Neural progenitor cell (in vitro differentiated cells): ENCODE measurements around the gene CYBC1. TPM values are rescaled to one million over a fixed set of nuclear protein-coding genes. Genes with fewer than 3 reads are reported as not detected.

Experiments used
- DNase-seq: peaks from one replicate; pipeline ENCODE4 v3.0.0-alpha.2; 2016; ENCODE audit warnings: low spot score
- H2AFZ ChIP-seq: fragments of 200-600 bp; sonication (generic); replicated peaks from 2 replicates; pipeline ENCODE4 v1.6.1; 2016; ENCODE audit warnings: antibody characterized with exemption
- H3F3A ChIP-seq: fragments of 200-600 bp; sonication (generic); 2 replicates; pipeline ENCODE4 v1.6.1; 2016; ENCODE audit warnings: antibody characterized with exemption, low read depth
- H3K27ac ChIP-seq: fragments of 200-600 bp; sonication (generic); 2 replicates; pipeline ENCODE4 v1.5.1; 2016; ENCODE audit warnings: mild to moderate bottlenecking
- H3K27me3 ChIP-seq: fragments of 200-600 bp; sonication (generic); 2 replicates; pipeline ENCODE4 v1.6.1; 2016; ENCODE audit warnings: mild to moderate bottlenecking, moderate library complexity
- H3K36me3 ChIP-seq: fragments of 200-600 bp; sonication (generic); 2 replicates; pipeline ENCODE4 v1.5.1; 2016
- H3K4me1 ChIP-seq: fragments of 200-600 bp; sonication (generic); 2 replicates; pipeline ENCODE4 v1.6.1; 2016; ENCODE audit warnings: mixed run types
- H3K4me2 ChIP-seq: fragments of 200-600 bp; sonication (generic); 2 replicates; pipeline ENCODE4 v1.6.1; 2016
- H3K4me3 ChIP-seq: fragments of 200-600 bp; sonication (generic); 2 replicates; pipeline ENCODE4 v1.5.1; 2016
- H3K79me2 ChIP-seq: fragments of 200-600 bp; sonication (generic); 2 replicates; pipeline ENCODE4 v1.6.1; 2016; ENCODE audit warnings: low read depth
- H3K9ac ChIP-seq: fragments of 200-600 bp; sonication (generic); 2 replicates; pipeline ENCODE4 v1.6.1; 2016
- H3K9me3 ChIP-seq: fragments of 200-600 bp; sonication (generic); 2 replicates; pipeline ENCODE4 v1.5.1; 2016; ENCODE audit warnings: low read depth
- H4K20me1 ChIP-seq: fragments of 200-600 bp; sonication (generic); 2 replicates; pipeline ENCODE4 v1.6.1; 2016; ENCODE audit warnings: low read depth
- H3K27ac Mint-ChIP-seq: 3 replicates; pipeline ENCODE4 v1.8.0; 2021; ENCODE audit warnings: mixed read lengths
- H3K27me3 Mint-ChIP-seq: 2 replicates; pipeline ENCODE4 v1.8.0; 2022; ENCODE audit warnings: low read depth, mild to moderate bottlenecking, inconsistent platforms, moderate library complexity, mixed read lengths; ENCODE audit not compliant: insufficient read depth
- H3K36me3 Mint-ChIP-seq: 3 replicates; pipeline ENCODE4 v1.8.0; 2021; ENCODE audit warnings: mixed read lengths
- H3K4me1 Mint-ChIP-seq: 3 replicates; pipeline ENCODE4 v1.8.0; 2021; ENCODE audit warnings: mixed read lengths
- H3K4me3 Mint-ChIP-seq: 3 replicates; pipeline ENCODE4 v1.8.0; 2021; ENCODE audit warnings: mild to moderate bottlenecking, moderate library complexity, mixed read lengths
- H3K9me3 Mint-ChIP-seq: 3 replicates; pipeline ENCODE4 v1.8.0; 2020; ENCODE audit warnings: mixed read lengths
- CTCF ChIP-seq: fragments of 200-600 bp; sonication (generic); IDR thresholded peaks from 2 replicates; pipeline ENCODE4 v1.5.1; 2017; ENCODE audit warnings: antibody characterized with exemption, mild to moderate bottlenecking
- EZH2 ChIP-seq: fragments of 200-600 bp; sonication (generic); IDR thresholded peaks from 2 replicates; pipeline ENCODE4 v1.6.1; 2017; ENCODE audit warnings: antibody characterized with exemption, mild to moderate bottlenecking, moderate library complexity
- EZH2phosphoT487 ChIP-seq: fragments of 200-600 bp; sonication (generic); IDR thresholded peaks from 2 replicates; pipeline ENCODE4 v1.6.1; 2017; ENCODE audit warnings: antibody characterized with exemption
- total RNA-seq: library from RNA; depleted of rRNA; stranded (reverse); fragments of >200 nt; gene quantifications from 2 replicates; pipeline ENCODE4 v1.2.3, GENCODE V29; 2015; ENCODE audit warnings: low replicate concordance

Gene CYBC1
- total RNA-seq, 1 donor from 2014 or later: 75.1 TPM

DNA sequence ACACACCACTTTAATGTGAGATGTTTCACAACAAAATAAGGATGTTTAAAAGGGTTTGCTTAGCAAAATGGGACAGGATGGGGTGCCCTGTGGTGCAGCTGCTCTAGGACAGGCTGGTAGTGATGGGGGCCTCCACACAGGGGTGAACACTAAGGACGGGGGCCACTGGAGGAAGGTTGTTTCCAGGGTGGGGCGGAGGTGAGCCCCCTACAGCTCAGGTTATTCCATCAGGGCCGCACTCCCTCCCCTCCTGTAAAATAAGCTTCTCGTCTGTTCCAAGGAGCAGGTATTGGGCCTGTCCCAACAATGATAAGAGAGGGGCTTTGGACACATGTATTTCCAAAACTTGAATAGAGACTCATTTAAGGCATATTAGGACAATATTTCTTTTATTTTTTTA, 34.3 kb downstream of the CYBC1 start:
- Histone ChIP-seq H3K27ac (no peak overlapping the region), H3K27me3 (peaks cover 5% of the 10 kb centered on the region), H3K9ac (no peak overlapping the region), H3K36me3 (no peaks in the 10 kb centered on the region), H3K4me3 (no peak overlapping the region), H4K20me1 (peaks cover 61% of the 10 kb centered on the region), H3F3A (peaks cover 6% of the 10 kb centered on the region), H2AFZ (no peak overlapping the region), H3K9me3 (no peaks in the 10 kb centered on the region), H3K4me2 (no peak overlapping the region), H3K4me1 (peaks cover 9% of the 10 kb centered on the region), H3K79me2 (peaks cover 10% of the 10 kb centered on the region)
- Mint-ChIP-seq H3K27ac (no peak overlapping the region), H3K36me3 (peaks cover 14% of the 10 kb centered on the region), H3K4me1 (peaks cover 14% of the 10 kb centered on the region), H3K9me3 (peaks cover 7% of the 10 kb centered on the region), H3K27me3 (no peaks in the 10 kb centered on the region), H3K4me3 (no peak overlapping the region)
- TF ChIP-seq CTCF (no peak), EZH2 (no peak), EZH2phosphoT487 (no peak)
- no peak for DNase-seq

- Histone ChIP-seq H2AFZ (no peak overlapping the region), H3K4me1 (peaks cover 9% of the 10 kb centered on the region), H3K27ac (no peak overlapping the region), H4K20me1 (peaks cover 64% of the 10 kb centered on the region), H3K9me3 (no peaks in the 10 kb centered on the region), H3K79me2 (peaks cover 10% of the 10 kb centered on the region), H3F3A (peaks cover 6% of the 10 kb centered on the region), H3K27me3 (peaks cover 5% of the 10 kb centered on the region), H3K4me2 (no peak overlapping the region), H3K36me3 (no peaks in the 10 kb centered on the region), H3K4me3 (no peak overlapping the region), H3K9ac (no peak overlapping the region)
- Mint-ChIP-seq H3K36me3 (peaks cover 9% of the 10 kb centered on the region), H3K4me3 (no peak overlapping the region), H3K27me3 (no peaks in the 10 kb centered on the region), H3K27ac (no peak overlapping the region), H3K9me3 (peaks cover 4% of the 10 kb centered on the region), H3K4me1 (peaks cover 14% of the 10 kb centered on the region)
- TF ChIP-seq EZH2: no peak
- no peak for TF ChIP-seq CTCF
- TF ChIP-seq EZH2phosphoT487: no peak
- no peak for DNase-seq
Observed at GRCh38 chr17:82415786-82416185, 34.8 kb downstream of the CYBC1 start.

DNA sequence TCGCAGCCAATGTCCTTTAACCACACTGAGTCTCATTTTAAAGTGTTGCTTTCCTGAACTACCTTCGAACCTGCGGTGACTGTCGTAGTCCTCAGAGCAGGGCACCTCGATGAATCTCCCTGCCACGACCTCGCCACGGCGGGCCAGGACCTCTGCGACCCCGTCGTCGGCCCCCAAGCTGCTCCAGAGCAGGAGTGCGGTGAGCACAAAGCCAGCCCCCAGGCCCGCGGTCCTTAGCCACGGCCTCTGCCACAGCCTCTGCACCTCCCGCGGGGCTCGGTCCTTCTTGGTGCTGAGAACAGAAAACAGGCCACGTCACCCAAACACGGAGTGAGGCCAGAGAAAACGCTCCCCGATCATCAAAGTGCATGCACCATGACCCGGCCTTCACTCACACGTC, 35.2 kb downstream of the CYBC1 start:
- no peaks in the 10 kb centered on the region for H3K9me3 ChIP-seq
- no peak overlapping the region for H3K27ac ChIP-seq
- H3K79me2 ChIP-seq: peaks cover 10% of the 10 kb centered on the region
- no peak overlapping the region for H2AFZ ChIP-seq
- Mint-ChIP-seq H3K9me3 (peaks cover 3% of the 10 kb centered on the region), H3K27ac (no peak overlapping the region), H3K4me3 (peak overlapping the region; percentile 41), H3K27me3 (no peaks in the 10 kb centered on the region), H3K36me3 (peaks cover 8% of the 10 kb centered on the region), H3K4me1 (peaks cover 14% of the 10 kb centered on the region)
- H3K4me1 ChIP-seq: peaks cover 9% of the 10 kb centered on the region
- no peak overlapping the region for H3K4me3 ChIP-seq
- peaks cover 65% of the 10 kb centered on the region for H4K20me1 ChIP-seq
- H3K4me2 ChIP-seq: no peak overlapping the region
- no peak for DNase-seq
- TF ChIP-seq EZH2 (no peak), CTCF (no peak)
- H3K9ac ChIP-seq: no peak overlapping the region
- H3F3A ChIP-seq: peaks cover 6% of the 10 kb centered on the region
- H3K36me3 ChIP-seq: no peaks in the 10 kb centered on the region
- peaks cover 5% of the 10 kb centered on the region for H3K27me3 ChIP-seq
